MM.1S (cell line): ENCODE results near the gene EMCN.

Experiments used
- EZH2phosphoT487 ChIP-seq: fragments of 300-600 bp; sonication (generic); IDR thresholded peaks from 2 replicates; pipeline ENCODE4 v1.6.1; 2018; ENCODE audit warnings: antibody characterized with exemption, low read length
- TF ChIP-seq, protein P1 (sequence below): fragments of 300-600 bp; sonication (generic); IDR thresholded peaks from 2 replicates; pipeline ENCODE4 v1.5.1; 2016; ENCODE audit warnings: antibody characterized with exemption, low read length, mixed read lengths

DNA sequence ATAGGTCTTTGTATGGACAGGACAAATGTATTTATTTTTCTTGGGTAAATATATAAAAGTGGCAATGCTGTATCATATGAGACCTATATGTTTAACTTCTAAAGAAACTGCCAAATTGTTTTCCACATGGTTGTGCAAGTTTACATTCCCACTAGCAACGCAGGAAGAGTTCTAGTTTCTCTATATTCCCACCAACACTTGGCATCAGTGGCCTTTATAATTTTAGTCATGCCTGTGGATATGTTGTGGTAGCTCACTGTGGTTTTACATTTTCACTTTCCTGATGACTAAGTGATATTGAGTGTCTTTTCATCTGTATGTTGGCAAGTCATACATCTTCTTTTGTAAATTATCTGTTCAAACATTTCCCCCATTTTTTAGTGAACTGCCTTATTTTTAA, 126.0 kb downstream of the EMCN start:
- TF ChIP-seq, protein P1, sequence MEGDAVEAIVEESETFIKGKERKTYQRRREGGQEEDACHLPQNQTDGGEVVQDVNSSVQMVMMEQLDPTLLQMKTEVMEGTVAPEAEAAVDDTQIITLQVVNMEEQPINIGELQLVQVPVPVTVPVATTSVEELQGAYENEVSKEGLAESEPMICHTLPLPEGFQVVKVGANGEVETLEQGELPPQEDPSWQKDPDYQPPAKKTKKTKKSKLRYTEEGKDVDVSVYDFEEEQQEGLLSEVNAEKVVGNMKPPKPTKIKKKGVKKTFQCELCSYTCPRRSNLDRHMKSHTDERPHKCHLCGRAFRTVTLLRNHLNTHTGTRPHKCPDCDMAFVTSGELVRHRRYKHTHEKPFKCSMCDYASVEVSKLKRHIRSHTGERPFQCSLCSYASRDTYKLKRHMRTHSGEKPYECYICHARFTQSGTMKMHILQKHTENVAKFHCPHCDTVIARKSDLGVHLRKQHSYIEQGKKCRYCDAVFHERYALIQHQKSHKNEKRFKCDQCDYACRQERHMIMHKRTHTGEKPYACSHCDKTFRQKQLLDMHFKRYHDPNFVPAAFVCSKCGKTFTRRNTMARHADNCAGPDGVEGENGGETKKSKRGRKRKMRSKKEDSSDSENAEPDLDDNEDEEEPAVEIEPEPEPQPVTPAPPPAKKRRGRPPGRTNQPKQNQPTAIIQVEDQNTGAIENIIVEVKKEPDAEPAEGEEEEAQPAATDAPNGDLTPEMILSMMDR = no peak
- TF ChIP-seq EZH2phosphoT487 = no peak
